Subcutaneous adipose tissue (tissue), 4 donors: ENCODE data around the gene CAMTA1. TPM values are rescaled to one million over a fixed set of nuclear protein-coding genes. Genes with fewer than 3 reads are reported as not detected.

Experiments used
- total RNA-seq, 4 donors: library from RNA; depleted of rRNA; stranded (reverse); fragments of >200 nt; gene quantifications; one replicate each; pipeline ENCODE4 v1.1.0, GENCODE V29; 2016
- TF ChIP-seq, protein P1 (sequence below): fragments of 450-650 bp; IDR thresholded peaks from one replicate; pipeline ENCODE4 v1.5.1; 2016; ENCODE audit warnings: low read depth, mild to moderate bottlenecking, control low read depth, antibody characterized with exemption, moderate library complexity

The CAMTA1 gene
- total RNA-seq, 4 donors from 2014 or later, result 58.6 to 82.5 (median 78.0) TPM

DNA sequence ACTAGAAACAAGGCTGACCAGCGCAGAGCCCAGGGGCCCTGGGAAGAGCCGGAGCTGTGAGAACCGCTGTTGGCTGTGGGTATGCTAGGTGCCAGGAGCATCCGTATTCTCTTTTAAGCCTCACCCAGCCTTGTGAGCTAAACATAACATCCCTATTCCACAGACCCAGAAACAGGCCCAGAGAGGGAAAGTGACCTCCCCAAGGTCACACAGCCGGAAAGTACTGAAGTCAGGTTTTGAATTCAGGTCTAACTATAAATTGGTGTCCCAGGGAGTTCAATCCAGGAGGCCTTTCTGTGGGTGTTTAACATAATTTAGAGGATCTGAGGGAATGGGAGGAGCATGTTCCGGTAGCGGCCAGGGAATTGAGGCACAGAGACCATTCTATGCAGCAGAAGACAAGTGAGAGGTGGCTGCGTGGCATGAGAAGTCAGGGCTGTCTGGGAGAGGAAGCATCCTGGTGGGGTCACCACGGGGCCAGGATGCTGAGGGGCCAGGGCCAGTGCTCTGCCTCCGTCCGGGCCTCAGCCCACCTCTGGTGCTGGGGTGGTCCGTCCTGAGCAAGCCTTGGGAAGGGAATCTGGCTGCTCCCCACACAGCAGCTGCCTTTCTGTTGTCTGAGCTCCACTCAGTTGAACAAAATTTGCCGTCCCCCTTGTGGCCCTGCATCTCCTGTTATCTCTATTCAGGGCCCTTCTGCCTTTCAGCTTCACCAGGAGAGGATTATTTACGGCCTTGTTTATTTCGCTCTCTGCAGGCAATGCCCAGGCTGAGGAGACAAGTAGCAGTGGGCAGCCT, 647.0 kb downstream of the CAMTA1 start:
- TF ChIP-seq, protein P1, sequence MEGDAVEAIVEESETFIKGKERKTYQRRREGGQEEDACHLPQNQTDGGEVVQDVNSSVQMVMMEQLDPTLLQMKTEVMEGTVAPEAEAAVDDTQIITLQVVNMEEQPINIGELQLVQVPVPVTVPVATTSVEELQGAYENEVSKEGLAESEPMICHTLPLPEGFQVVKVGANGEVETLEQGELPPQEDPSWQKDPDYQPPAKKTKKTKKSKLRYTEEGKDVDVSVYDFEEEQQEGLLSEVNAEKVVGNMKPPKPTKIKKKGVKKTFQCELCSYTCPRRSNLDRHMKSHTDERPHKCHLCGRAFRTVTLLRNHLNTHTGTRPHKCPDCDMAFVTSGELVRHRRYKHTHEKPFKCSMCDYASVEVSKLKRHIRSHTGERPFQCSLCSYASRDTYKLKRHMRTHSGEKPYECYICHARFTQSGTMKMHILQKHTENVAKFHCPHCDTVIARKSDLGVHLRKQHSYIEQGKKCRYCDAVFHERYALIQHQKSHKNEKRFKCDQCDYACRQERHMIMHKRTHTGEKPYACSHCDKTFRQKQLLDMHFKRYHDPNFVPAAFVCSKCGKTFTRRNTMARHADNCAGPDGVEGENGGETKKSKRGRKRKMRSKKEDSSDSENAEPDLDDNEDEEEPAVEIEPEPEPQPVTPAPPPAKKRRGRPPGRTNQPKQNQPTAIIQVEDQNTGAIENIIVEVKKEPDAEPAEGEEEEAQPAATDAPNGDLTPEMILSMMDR, result no peak

DNA sequence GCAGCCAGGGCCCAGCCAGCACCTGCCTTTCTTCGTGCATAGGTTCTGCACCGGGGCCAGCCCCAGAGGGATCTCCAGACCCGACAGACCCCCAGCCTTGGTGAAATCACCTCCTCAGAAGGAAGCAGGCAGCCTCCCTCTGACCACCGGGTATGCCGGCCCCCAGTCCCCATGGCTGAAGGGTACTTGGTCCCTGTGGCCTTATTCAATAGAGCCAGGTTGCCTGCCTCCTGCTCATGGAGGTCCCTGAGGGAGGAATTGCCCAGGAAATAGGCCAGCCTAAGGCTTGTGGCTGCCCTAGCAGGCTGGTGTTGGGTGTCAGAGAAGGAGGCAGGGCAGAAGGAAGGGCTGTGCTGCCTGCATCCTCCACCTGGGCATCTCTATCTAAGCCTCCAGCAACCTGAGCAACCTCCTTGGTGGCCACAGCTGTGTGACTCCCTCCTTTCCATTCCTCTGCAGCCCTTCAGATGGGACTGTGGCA, 647.7 kb downstream of the CAMTA1 start:
- TF ChIP-seq, protein P1, result no peak

DNA sequence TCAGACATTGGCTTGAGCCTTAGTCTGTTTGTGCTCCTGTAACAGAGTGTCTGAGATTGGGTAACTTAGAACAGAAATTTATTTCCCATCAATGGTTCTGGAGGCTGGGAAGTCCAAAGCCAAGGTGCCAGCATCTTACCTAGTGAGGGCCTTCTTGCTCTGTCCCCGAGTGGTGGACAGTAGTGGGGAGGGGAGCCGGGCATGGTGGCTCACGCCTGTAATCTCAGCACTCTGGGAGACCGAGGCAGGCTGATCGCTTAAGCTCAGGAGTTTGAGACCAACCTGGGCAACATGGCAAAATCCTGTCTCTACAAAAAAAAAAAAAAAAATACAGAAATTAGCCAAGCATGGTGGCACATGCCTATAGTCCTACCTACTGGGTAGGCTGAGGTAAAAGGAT, 649.3 kb downstream of the CAMTA1 start:
- TF ChIP-seq, protein P1, result no peak

DNA sequence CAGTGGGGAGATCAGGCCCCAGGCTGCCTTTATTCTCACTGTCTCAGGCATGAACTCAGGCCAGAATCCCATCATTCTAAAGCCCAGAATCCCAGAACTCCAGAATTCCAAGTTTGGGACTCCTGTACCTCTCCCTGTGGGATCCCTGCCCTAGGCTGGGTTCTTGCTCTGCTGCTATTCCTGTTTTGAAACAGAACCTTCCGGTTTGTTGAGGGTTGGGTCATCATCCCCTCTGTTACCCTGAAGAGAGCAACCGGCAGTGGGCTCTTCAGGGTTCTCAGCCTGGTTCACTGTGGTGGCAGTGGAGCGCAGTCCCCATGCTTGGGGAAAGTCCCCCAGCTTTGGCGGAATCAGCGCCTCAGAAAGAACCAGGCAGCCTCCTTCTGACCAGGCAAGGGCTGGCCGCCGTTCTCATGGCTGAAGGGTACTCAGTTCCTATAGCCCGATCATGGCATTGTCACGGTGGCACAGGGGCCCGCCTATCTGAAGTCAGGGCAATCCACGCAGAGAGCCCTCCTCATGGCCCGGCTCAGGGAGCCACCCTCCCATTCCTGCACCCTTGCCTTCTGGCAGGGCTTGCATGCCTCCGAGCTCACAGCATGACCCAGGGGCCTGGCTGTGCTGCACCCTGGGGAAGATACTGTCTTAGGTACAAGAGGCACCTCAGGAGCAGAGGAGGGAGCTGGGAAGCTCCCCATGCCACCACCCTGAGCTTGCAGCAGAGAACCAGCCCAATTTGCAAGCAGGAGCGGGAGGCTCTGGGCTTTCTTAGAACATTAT, 650.2 kb downstream of the CAMTA1 start:
- TF ChIP-seq, protein P1, result no peak

DNA sequence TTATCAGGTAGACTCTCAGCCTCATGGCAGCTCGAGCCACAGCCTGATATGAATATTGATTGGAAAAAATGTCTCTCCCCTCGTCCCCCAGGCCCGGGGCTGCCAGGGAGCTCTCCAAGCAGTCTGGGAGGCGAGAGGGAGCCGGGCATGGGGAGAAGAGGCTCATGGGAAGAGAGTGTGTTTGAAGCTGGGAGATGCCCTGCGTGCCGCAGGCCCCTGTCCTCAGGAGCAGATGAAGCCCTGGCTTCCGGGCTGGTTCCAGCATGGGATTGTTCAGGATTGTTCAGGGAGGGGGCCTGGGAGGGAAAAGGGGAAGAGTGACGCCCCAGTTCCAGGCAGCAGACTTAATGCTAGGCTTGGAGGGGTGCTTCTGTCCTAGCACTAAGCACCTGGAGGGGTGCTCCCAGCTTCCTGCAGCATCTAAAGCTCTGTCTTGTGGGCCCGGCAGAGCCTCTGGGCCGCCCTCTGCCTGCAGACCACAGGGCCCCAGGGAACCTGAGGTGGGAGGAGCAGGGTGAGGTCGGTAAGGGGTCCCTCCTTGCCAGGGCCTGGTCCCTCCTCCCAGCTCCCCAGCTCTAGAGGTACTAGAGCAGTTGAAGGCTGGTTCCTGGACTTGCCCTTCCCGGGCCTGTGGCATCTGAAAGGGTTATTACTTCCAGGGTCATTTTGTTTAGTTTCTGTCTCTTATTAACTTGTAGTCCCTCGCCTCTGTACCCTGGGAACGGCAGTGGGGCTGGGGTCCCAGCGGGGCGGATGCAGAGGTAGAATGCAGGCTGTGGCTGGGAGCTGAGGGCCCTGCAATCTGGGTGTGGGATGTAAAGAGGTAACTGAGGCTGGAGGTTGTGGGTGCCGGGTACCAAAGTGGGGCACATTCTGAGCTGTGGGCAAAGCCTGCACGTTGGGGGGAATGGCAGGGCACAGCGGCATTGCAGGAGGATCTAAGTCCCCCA, 651.1 kb downstream of the CAMTA1 start:
- TF ChIP-seq, protein P1, result no peak

DNA sequence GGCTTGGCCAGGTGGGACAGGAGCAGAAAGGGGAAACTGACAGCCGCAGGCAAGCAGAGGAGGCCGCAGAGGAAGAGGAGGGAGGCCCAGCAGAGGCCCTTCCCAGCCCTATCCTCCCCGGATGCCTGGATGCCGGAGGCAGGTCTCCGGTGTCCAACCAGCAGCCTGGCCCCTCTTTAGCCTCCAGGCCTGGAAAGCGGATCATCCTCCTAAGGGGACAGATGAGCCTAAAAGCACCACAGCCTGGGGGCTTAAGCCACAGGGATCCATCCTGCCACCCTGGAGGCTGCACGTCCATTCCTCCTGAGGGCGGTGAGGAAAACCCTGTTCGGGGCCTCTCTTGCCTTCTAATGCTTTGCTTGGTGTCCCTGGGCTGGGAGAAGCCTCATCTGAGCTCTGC, 651.8 kb downstream of the CAMTA1 start:
- TF ChIP-seq, protein P1, result no peak
